ENCODE data around the gene BOLA3.
"Not testable (repeated sequence)": the region's sequence is repeated elsewhere in the genome, so short reads cannot be mapped to it uniquely, and the experiment has no call there.

The BOLA3 gene

DNA sequence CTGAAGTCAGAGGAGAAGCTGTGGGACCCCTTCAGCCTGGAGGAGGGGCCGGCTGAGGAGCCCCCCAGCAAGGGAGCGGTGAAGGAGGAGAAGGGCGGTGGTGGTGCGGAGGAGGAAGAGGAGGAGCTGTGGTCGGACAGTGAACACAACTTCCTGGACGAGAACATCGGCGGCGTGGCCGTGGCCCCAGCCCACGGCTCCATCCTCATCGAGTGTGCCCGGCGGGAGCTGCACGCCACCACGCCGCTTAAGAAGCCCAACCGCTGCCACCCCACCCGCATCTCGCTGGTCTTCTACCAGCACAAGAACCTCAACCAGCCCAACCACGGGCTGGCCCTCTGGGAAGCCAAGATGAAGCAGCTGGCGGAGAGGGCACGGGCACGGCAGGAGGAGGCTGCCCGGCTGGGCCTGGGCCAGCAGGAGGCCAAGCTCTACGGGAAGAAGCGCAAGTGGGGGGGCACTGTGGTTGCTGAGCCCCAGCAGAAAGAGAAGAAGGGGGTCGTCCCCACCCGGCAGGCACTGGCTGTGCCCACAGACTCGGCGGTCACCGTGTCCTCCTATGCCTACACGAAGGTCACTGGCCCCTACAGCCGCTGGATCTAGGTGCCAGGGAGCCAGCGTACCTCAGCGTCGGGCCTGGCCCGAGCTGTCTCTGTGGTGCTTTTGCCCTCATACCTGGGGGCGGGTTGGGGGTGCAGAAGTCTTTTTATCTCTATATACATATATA, 46.0 kb downstream of the BOLA3 start:
- no peaks in the 10 kb centered on the region for H3K27me3 Mint-ChIP-seq
- no peak overlapping the region for H3K27ac Mint-ChIP-seq
- no peaks in the 10 kb centered on the region for H3K4me1 Mint-ChIP-seq
- H3K4me3 Mint-ChIP-seq: no peak overlapping the region
- no peak for ATAC-seq
- DNase-seq: no peak
- peaks cover 20% of the 10 kb centered on the region for H3K36me3 Mint-ChIP-seq (ENCODE audit: low read depth)
- no peaks in the 10 kb centered on the region for H3K9me3 Mint-ChIP-seq

DNA sequence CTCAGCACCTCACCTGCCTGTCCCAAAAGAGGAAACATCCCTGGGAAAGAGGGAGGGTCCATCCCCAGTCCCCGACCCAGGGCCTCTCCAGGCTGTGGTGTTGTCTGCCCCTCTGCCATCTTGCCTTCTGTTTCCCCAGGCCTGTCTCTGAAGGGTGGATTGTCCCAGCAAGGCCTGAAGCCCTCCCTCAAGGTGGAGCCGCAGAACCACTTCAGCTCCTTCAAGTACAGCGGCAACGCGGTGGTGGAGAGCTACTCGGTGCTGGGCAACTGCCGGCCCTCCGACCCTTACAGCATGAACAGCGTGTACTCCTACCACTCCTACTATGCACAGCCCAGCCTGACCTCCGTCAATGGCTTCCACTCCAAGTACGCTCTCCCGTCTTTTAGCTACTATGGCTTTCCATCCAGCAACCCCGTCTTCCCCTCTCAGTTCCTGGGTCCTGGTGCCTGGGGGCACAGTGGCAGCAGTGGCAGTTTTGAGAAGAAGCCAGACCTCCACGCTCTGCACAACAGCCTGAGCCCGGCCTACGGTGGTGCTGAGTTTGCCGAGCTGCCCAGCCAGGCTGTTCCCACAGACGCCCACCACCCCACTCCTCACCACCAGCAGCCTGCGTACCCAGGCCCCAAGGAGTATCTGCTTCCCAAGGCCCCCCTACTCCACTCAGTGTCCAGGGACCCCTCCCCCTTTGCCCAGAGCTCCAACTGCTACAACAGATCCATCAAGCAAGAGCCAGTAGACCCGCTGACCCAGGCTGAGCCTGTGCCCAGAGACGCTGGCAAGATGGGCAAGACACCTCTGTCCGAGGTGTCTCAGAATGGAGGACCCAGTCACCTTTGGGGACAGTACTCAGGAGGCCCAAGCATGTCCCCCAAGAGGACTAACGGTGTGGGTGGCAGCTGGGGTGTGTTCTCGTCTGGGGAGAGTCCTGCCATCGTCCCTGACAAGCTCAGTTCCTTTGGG, 47.2 kb downstream of the BOLA3 start:
- no peaks in the 10 kb centered on the region for H3K4me1 Mint-ChIP-seq
- no peak for ATAC-seq
- no peak overlapping the region for H3K4me3 Mint-ChIP-seq
- no peak for DNase-seq
- no peaks in the 10 kb centered on the region for H3K9me3 Mint-ChIP-seq
- no peaks in the 10 kb centered on the region for H3K27me3 Mint-ChIP-seq
- H3K27ac Mint-ChIP-seq: no peak overlapping the region
- H3K36me3 Mint-ChIP-seq (ENCODE audit: low read depth): peaks cover 20% of the 10 kb centered on the region

DNA sequence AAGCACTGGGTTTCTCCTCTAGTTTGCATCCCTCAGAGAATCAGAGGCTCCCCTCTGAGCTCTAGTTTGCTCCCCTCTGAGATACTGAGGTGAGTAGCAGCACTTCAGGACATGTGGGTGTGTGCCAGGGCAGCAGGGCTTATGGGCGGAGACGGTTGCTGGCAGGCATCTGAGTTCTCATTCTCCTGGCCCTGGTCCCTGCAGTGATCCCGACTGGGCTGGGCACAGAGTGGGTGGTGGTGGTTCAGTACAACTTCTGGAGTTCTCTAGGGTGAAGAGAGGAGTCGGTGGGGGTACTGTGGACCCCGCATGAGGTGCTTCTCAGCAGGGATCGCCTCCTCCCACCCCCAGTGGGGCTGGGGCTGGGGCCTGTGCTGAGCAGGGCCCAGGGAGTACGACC, 47.9 kb downstream of the BOLA3 start:
- Mint-ChIP-seq H3K4me1 (no peaks in the 10 kb centered on the region), H3K27me3 (no peaks in the 10 kb centered on the region), H3K9me3 (no peaks in the 10 kb centered on the region), H3K4me3 (no peak overlapping the region), H3K36me3 (ENCODE audit: low read depth) (peaks cover 20% of the 10 kb centered on the region), H3K27ac (no peak overlapping the region)
- ATAC-seq (no peak), DNase-seq (no peak)

DNA sequence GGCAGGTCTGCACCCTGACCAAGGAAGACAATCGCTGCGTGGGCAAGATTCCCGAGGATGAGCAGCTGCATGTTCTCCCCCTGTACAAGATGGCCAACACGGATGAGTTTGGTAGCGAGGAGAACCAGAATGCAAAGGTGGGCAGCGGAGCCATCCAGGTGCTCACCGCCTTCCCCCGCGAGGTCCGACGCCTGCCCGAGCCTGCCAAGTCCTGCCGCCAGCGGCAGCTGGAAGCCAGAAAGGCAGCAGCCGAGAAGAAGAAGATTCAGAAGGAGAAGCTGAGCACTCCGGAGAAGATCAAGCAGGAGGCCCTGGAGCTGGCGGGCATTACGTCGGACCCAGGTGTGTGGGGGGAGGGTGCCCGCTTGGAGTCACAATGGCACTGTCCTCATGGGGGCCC, 48.4 kb downstream of the BOLA3 start:
- Mint-ChIP-seq H3K27me3 (no peaks in the 10 kb centered on the region), H3K4me3 (no peak overlapping the region)
- no peak for ATAC-seq

DNA sequence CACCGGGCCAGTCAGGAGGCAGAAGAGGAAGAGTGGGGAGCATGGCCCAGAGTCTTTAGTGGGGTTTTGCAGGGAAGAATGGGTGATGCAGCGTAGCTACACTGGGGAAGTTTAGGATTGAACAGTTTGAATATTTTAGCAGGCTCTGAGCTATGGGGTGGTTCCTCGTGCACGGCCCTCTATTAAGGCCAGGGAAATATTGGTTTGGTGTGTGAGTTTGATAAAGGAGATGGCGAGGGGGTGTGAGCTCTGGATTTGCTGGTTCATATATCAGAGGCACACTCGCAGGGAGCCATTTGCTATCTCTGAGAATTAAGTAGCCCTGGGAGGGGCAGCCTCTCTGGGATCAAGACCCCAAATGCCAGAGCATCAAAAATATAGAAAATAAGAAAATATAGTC, 50.1 kb downstream of the BOLA3 start:
- Mint-ChIP-seq H3K4me1 (no peaks in the 10 kb centered on the region), H3K27me3 (no peaks in the 10 kb centered on the region), H3K36me3 (ENCODE audit: low read depth) (peaks cover 24% of the 10 kb centered on the region), H3K27ac (no peak overlapping the region), H3K9me3 (no peaks in the 10 kb centered on the region), H3K4me3 (no peak overlapping the region)
- ATAC-seq (no peak), DNase-seq (no peak)

More for the DNA sequence above, 48.4 kb downstream of the BOLA3 start:
- Mint-ChIP-seq H3K4me1 (no peaks in the 10 kb centered on the region), H3K36me3 (ENCODE audit: low read depth) (peaks cover 21% of the 10 kb centered on the region), H3K9me3 (no peaks in the 10 kb centered on the region), H3K27ac (no peak overlapping the region)
- DNase-seq: no peak

DNA sequence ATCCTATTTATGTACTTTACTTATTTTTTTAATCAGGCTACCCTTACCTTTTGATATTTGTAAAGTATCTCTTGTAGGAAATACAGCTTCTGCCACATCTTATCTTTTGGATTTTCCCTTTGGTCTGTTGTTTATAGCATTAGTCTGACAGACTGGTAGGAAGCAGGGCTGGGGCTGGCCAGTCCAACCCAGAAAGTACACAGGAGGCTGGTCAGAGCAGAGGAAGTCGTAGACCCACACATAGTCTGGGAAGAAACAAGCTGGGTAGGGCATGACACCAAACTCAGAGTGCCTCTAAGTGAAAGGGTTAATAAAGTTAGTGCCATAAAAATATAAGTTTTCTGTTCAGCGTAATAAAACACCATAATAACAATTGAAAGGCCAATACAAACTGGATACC, 51.7 kb downstream of the BOLA3 start:
- Mint-ChIP-seq H3K27ac (no peak overlapping the region), H3K36me3 (ENCODE audit: low read depth) (peaks cover 30% of the 10 kb centered on the region), H3K27me3 (no peaks in the 10 kb centered on the region), H3K4me1 (no peaks in the 10 kb centered on the region), H3K4me3 (no peak overlapping the region), H3K9me3 (no peaks in the 10 kb centered on the region)
- ATAC-seq: no peak
- DNase-seq: no peak

DNA sequence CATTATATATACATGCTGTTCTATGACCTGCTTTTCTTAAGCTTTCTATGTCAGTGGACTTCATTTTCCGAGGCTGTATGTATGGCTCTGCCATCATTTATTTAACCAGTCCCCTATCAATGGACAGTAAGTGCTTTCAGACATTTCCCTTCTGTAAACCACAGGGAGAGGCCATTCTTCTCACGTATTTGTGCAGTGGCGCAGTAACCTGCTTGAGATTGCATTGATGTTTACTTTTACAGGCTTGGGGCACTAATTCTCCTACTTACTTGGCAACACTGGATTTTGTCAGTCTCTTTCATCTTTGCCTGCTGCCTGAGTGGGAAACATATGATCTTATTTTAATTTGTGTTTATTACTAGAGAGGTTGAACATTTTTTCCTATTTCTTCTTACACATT, 52.1 kb downstream of the BOLA3 start:
- Mint-ChIP-seq H3K4me1 (no peaks in the 10 kb centered on the region), H3K27ac (no peak overlapping the region), H3K36me3 (ENCODE audit: low read depth) (peaks cover 29% of the 10 kb centered on the region)

DNA sequence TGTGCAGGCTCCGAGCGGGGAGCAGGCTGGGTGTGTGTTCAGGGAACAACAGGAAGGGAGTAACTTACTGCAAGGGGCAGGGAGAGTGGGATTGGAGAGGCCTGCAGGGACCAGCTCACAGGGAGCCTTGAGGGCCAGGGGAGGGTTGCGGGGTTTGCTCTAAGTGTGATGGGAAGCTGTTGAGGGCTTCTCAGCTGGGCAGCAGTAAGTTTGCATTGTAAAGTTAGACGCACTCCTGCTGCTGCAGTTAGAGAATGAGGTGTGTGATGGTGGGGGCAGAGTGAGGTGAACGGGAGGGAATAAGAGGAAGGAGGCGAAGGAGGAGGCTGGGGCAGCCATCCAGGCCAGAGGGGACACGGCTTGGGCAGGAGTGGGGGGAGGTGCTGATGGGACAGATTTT, 53.4 kb downstream of the BOLA3 start:
- Mint-ChIP-seq H3K36me3 (ENCODE audit: low read depth) (peaks cover 20% of the 10 kb centered on the region), H3K4me1 (no peaks in the 10 kb centered on the region), H3K9me3 (no peaks in the 10 kb centered on the region), H3K4me3 (no peak overlapping the region), H3K27me3 (no peaks in the 10 kb centered on the region), H3K27ac (no peak overlapping the region)
- ATAC-seq (no peak), DNase-seq (no peak)

More for the DNA sequence above, 52.1 kb downstream of the BOLA3 start:
- no peak overlapping the region for H3K4me3 Mint-ChIP-seq
- DNase-seq: no peak
- no peaks in the 10 kb centered on the region for H3K27me3 Mint-ChIP-seq
- H3K9me3 Mint-ChIP-seq: no peaks in the 10 kb centered on the region
- no peak for ATAC-seq

DNA sequence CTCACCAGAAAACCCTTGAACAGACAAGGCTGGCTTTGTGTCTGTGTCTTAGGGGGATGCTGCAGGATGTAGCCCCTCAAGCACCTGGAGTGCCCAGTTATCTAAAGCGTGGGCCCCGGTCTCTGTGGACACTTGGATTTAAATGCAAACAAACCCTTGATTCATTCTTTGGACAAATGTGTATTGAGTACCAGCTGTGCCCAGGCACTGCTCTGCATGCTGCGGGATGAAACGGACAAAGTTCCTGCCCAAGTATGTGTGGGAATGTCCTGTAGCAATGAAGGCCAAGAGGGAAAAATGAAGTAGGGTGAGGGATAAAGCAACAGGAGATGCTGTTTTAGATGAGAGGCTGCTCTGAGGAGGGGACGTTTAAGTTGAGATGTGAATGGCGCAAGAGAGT, 53.9 kb downstream of the BOLA3 start:
- H3K27me3 Mint-ChIP-seq: no peaks in the 10 kb centered on the region
- no peaks in the 10 kb centered on the region for H3K9me3 Mint-ChIP-seq
- H3K27ac Mint-ChIP-seq: no peak overlapping the region
- H3K36me3 Mint-ChIP-seq (ENCODE audit: low read depth): peaks cover 19% of the 10 kb centered on the region
- no peak for DNase-seq
- no peak for ATAC-seq
- no peaks in the 10 kb centered on the region for H3K4me1 Mint-ChIP-seq
- H3K4me3 Mint-ChIP-seq: no peak overlapping the region

DNA sequence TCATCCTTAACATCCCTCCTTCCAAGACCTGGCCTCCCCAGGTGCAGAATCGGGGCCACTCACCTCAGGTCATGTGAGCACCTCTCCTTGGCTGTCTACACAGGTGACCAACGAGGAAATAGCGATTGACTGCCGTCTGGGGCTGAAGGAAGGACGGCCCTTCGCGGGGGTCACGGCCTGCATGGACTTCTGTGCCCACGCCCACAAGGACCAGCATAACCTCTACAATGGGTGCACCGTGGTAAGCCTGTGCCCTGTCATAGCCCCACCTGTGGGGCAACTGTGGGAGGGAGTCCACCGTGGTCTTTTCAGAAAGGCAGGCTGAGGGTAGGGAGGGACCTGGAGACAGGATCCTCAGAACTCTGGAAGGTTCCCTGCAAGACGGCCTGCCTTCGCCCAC, 54.3 kb downstream of the BOLA3 start:
- Mint-ChIP-seq H3K4me1 (no peaks in the 10 kb centered on the region), H3K27me3 (no peaks in the 10 kb centered on the region), H3K36me3 (ENCODE audit: low read depth) (peaks cover 17% of the 10 kb centered on the region), H3K9me3 (no peaks in the 10 kb centered on the region), H3K4me3 (no peak overlapping the region), H3K27ac (no peak overlapping the region)
- DNase-seq (no peak), ATAC-seq (no peak)

DNA sequence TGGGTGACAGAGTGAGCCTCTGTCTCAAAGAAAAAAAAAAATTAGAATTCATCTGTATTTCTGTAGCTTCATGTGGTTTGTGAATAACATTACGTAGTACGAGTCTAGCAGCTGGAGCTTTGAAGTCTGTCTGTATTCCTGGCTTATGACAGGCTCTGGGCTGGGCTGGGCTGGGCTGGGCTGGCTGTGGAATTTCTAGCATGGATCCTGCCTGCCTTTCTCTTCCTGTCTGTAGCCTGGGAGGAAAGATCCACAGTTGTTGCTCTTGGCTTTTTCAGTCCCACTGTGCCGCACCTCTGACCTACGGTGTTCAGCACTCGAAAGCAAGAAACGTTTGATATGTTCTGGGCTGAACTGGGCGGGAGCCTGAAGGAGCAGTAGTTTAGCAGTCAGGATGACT, 55.4 kb downstream of the BOLA3 start:
- Mint-ChIP-seq H3K36me3 (ENCODE audit: low read depth) (peaks cover 20% of the 10 kb centered on the region), H3K9me3 (no peaks in the 10 kb centered on the region), H3K4me3 (no peak overlapping the region), H3K27me3 (no peaks in the 10 kb centered on the region), H3K4me1 (no peaks in the 10 kb centered on the region), H3K27ac (no peak overlapping the region)
- no peak for ATAC-seq
- DNase-seq: no peak

DNA sequence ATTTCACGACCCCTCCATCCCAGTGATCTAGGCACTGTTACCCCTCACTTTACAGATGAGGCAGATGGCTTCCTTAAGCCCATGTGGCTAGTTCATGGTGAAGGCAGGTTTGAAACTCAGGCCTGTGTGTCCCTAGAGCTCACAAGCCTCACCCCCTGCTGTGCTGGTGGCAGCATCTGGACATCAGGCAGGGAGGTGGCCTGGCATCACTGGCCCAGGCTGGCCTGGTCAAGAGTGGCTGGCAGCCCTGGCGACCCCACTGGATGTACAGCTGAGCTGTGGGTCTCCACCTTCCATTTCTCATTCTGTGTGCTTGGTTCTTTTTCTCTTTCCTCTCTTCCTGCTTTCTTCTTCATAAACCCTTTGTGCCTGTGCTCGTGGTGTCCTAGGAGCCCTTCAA, 56.3 kb downstream of the BOLA3 start:
- Mint-ChIP-seq H3K9me3 (no peaks in the 10 kb centered on the region), H3K36me3 (ENCODE audit: low read depth) (peaks cover 20% of the 10 kb centered on the region), H3K4me3 (no peak overlapping the region), H3K27ac (no peak overlapping the region), H3K27me3 (no peaks in the 10 kb centered on the region), H3K4me1 (no peaks in the 10 kb centered on the region)
- DNase-seq: no peak
- no peak for ATAC-seq

DNA sequence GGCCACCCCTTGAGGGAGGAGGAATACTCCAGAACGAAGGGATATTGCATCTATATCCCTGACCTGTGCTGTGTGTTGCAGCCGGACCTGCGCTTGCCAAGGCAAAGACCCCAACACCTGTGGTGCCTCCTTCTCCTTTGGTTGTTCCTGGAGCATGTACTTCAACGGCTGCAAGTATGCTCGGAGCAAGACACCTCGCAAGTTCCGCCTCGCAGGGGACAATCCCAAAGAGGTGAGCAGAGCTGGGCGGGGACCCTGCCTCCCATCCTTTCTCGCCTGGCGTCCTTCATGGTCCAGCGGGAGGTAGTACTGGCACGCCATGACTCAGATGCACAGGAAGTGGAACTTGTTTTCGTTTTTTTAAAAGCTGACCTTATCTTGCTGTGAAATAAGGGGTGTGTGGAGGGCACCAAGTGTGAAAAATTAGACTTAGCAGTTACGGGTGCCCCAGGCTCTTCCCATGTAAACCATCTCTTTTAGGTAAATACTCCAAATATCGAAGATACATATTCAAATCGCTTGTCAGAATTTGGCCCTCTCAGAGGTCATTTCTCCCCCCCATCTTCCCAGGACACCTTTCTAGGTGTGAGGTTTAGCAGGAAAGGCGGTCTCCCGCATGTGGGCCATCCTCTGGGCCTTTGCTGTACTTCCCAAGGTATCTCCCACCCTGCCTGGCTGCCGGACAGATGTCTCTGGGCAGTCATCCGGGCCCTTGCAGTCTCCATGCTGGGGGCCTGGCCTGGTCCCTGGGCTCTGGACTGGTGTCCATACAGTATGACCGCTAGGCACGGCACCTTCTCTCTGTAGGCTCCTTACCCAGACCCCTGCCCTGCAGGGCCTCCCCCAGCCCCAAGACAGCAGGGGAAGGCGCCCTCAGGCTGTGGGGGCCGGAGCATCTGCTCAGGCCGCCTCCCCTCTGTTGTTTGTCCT, 57.6 kb downstream of the BOLA3 start:
- ATAC-seq (no peak), DNase-seq (no peak)
- Mint-ChIP-seq H3K9me3 (no peaks in the 10 kb centered on the region), H3K36me3 (ENCODE audit: low read depth) (peaks cover 21% of the 10 kb centered on the region), H3K27ac (no peak overlapping the region), H3K4me3 (no peak overlapping the region), H3K4me1 (no peaks in the 10 kb centered on the region), H3K27me3 (no peaks in the 10 kb centered on the region)

DNA sequence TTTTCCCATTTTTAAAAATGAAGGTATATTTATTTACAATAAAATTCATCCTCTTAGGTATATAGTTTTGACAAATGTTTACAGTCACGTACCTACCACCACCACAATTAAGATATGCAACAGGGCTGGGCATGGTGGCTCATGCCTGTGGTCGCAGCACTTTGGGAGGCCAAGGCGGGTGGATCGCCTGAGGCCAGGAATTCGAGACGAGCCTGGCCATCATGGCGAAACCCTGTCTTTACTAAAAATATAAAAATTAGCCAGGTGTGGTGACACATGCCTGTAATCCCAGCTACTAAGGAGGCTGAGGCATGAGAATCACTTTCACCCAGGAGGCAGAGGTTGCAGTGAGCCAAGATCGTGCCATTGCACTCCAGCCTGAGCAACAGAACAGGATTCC, 59.0 kb downstream of the BOLA3 start:
- H3K4me1 Mint-ChIP-seq, H3K4me3 Mint-ChIP-seq, ATAC-seq, H3K27ac Mint-ChIP-seq, H3K27me3 Mint-ChIP-seq, H3K9me3 Mint-ChIP-seq, DNase-seq: not testable (repeated sequence)
- H3K36me3 Mint-ChIP-seq (ENCODE audit: low read depth): peaks cover 21% of the 10 kb centered on the region
